HEK293 (cell line): ENCODE results near the gene ZNF385D.

Source experiments
- CTCF ChIA-PET: fragments of 350-600 bp; formaldehyde crosslinking; extraction: SDS; loops from one replicate; lab custom pipeline; 2021; ENCODE audit warnings: antibody characterized with exemption; lab: Yijun Ruan, JAX
- POLR2A ChIA-PET: fragments of 300-600 bp; formaldehyde crosslinking; extraction: SDS; loops from one replicate; lab custom pipeline; 2020; ENCODE audit warnings: antibody characterized with exemption, inconsistent platforms; lab: Yijun Ruan, JAX
- H3K27ac ChIP-seq: fragments of 200-500 bp; sonication (Bioruptor generic); 2 replicates; pipeline ENCODE4 v1.5.1; 2014; ENCODE audit warnings: low read depth, low read length, control low read depth, inconsistent platforms; ENCODE audit errors: extremely low read depth
- H3K36me3 ChIP-seq, 2 experiments: fragments of 200-500 bp in 1 of 2; sonication (Bioruptor generic) in 1 of 2; 1 replicate in 1 of 2; 2 replicates in 1 of 2; pipeline ENCODE4 v1.5.1; 2014 to 2017; ENCODE audit warnings: inconsistent platforms in 2 of 2, low read length in 2 of 2; ENCODE audit not compliant: control insufficient read depth in 2 of 2, insufficient read depth in 1 of 2
- H3K4me1 ChIP-seq: fragments of 200-500 bp; sonication (Bioruptor generic); 2 replicates; pipeline ENCODE4 v1.5.1; 2014; ENCODE audit warnings: mild to moderate bottlenecking, low read length, inconsistent platforms; ENCODE audit not compliant: control insufficient read depth, insufficient read depth
- H3K4me3 ChIP-seq: 2 replicates; pipeline ENCODE4 v1.5.1; 2011; ENCODE audit warnings: low read depth, mild to moderate bottlenecking, control low read depth, low read length, moderate library complexity
- H3K9me3 ChIP-seq: fragments of 200-500 bp; sonication (Bioruptor generic); 2 replicates; pipeline ENCODE4 v1.5.1; 2014; ENCODE audit warnings: low read depth, low read length, inconsistent platforms; ENCODE audit not compliant: control insufficient read depth, insufficient read depth
- RBAK ChIP-seq: fragments of 450-650 bp; formaldehyde crosslinking; IDR thresholded peaks from 2 replicates; pipeline ENCODE4 v1.5.1; 2016; ENCODE audit warnings: missing biosample characterization, missing genetic modification characterization
- REPIN1 ChIP-seq: fragments of 450-650 bp; formaldehyde crosslinking; IDR thresholded peaks from 2 replicates; pipeline ENCODE4 v1.5.1; 2017; ENCODE audit warnings: missing biosample characterization, missing genetic modification characterization, low read depth
- SCRT2 ChIP-seq: fragments of 450-650 bp; formaldehyde crosslinking; IDR thresholded peaks from 2 replicates; pipeline ENCODE4 v1.5.1; 2016; ENCODE audit warnings: missing biosample characterization, missing genetic modification characterization
- WT1 ChIP-seq: fragments of 450-650 bp; formaldehyde crosslinking; IDR thresholded peaks from 2 replicates; pipeline ENCODE4 v1.5.1; 2016; ENCODE audit warnings: missing biosample characterization, missing genetic modification characterization
- ZBTB20 ChIP-seq: fragments of 450-650 bp; formaldehyde crosslinking; IDR thresholded peaks from 2 replicates; pipeline ENCODE4 v1.5.1; 2016; ENCODE audit warnings: missing biosample characterization, missing genetic modification characterization
- ZBTB7A ChIP-seq: fragments of 450-650 bp; formaldehyde crosslinking; IDR thresholded peaks from 2 replicates; pipeline ENCODE4 v1.5.1; 2016; ENCODE audit warnings: low read depth, missing biosample characterization, missing genetic modification characterization
- ZNF112 ChIP-seq: fragments of 450-650 bp; formaldehyde crosslinking; IDR thresholded peaks from 2 replicates; pipeline ENCODE4 v1.5.0; 2017; ENCODE audit warnings: missing biosample characterization, missing genetic modification characterization
- ZNF138 ChIP-seq: fragments of 450-650 bp; formaldehyde crosslinking; IDR thresholded peaks from 2 replicates; pipeline ENCODE4 v1.5.1; 2016; ENCODE audit warnings: missing biosample characterization, missing genetic modification characterization, borderline replicate concordance
- ZNF24 ChIP-seq: fragments of 450-650 bp; formaldehyde crosslinking; IDR thresholded peaks from 2 replicates; pipeline ENCODE4 v1.5.1; 2016; ENCODE audit warnings: missing biosample characterization, missing genetic modification characterization
- ZNF311 ChIP-seq: fragments of 450-650 bp; formaldehyde crosslinking; IDR thresholded peaks from 2 replicates; pipeline ENCODE4 v1.5.1; 2017; ENCODE audit warnings: missing biosample characterization, missing genetic modification characterization, borderline replicate concordance
- ZNF416 ChIP-seq: fragments of 450-650 bp; formaldehyde crosslinking; IDR thresholded peaks from 2 replicates; pipeline ENCODE4 v1.5.1; 2016; ENCODE audit warnings: missing biosample characterization, missing genetic modification characterization
- ZNF426 ChIP-seq: fragments of 450-650 bp; formaldehyde crosslinking; IDR thresholded peaks from 2 replicates; pipeline ENCODE4 v1.5.1; 2017; ENCODE audit warnings: missing biosample characterization, missing genetic modification characterization, mild to moderate bottlenecking, inconsistent platforms, moderate library complexity
- ZNF510 ChIP-seq: fragments of 450-650 bp; formaldehyde crosslinking; IDR thresholded peaks from 2 replicates; pipeline ENCODE4 v1.5.1; 2018; ENCODE audit warnings: mild to moderate bottlenecking, missing genetic modification characterization, missing biosample characterization; ENCODE audit not compliant: insufficient replicate concordance
- ZNF571 ChIP-seq: fragments of 450-650 bp; formaldehyde crosslinking; IDR thresholded peaks from 2 replicates; pipeline ENCODE4 v1.5.0; 2017; ENCODE audit warnings: missing biosample characterization, missing genetic modification characterization
- ZNF610 ChIP-seq: fragments of 450-650 bp; formaldehyde crosslinking; IDR thresholded peaks from 2 replicates; pipeline ENCODE4 v1.5.1; 2016; ENCODE audit warnings: missing biosample characterization, missing genetic modification characterization, borderline replicate concordance
- ZNF623 ChIP-seq: fragments of 450-650 bp; formaldehyde crosslinking; IDR thresholded peaks from 2 replicates; pipeline ENCODE4 v1.5.1; 2016; ENCODE audit warnings: missing biosample characterization, missing genetic modification characterization
- ZNF626 ChIP-seq: fragments of 450-650 bp; sonication (Bioruptor Pico); formaldehyde crosslinking; IDR thresholded peaks from 2 replicates; pipeline ENCODE4 v1.5.1; 2018; ENCODE audit warnings: missing biosample characterization, missing genetic modification characterization, inconsistent platforms
- TF ChIP-seq, protein P1 (sequence below): fragments of 450-650 bp; formaldehyde crosslinking; IDR thresholded peaks from 2 replicates; pipeline ENCODE4 v1.5.1; 2016; ENCODE audit warnings: missing biosample characterization, missing genetic modification characterization, borderline replicate concordance
- TF ChIP-seq, protein P2 (sequence below): fragments of 450-650 bp; formaldehyde crosslinking; IDR thresholded peaks from 2 replicates; pipeline ENCODE4 v1.5.1; 2016; ENCODE audit warnings: missing biosample characterization, missing genetic modification characterization
- TF ChIP-seq, protein P3 (sequence below): fragments of 450-650 bp; formaldehyde crosslinking; IDR thresholded peaks from 2 replicates; pipeline ENCODE4 v1.5.1; 2017; ENCODE audit warnings: missing biosample characterization, missing genetic modification characterization
- TF ChIP-seq, protein P4 (sequence below): fragments of 450-650 bp; formaldehyde crosslinking; IDR thresholded peaks from 2 replicates; pipeline ENCODE4 v1.5.1; 2017; ENCODE audit warnings: missing biosample characterization, missing genetic modification characterization
- TF ChIP-seq, protein P5 (sequence below): fragments of 450-650 bp; formaldehyde crosslinking; IDR thresholded peaks from 2 replicates; pipeline ENCODE4 v1.5.1; 2017; ENCODE audit warnings: missing biosample characterization, missing genetic modification characterization

ZNF385D gene

GRCh38 chr3:21649519-21649918 is 101.5 kb downstream of the ZNF385D start (continued):
- TF ChIP-seq, protein P1, sequence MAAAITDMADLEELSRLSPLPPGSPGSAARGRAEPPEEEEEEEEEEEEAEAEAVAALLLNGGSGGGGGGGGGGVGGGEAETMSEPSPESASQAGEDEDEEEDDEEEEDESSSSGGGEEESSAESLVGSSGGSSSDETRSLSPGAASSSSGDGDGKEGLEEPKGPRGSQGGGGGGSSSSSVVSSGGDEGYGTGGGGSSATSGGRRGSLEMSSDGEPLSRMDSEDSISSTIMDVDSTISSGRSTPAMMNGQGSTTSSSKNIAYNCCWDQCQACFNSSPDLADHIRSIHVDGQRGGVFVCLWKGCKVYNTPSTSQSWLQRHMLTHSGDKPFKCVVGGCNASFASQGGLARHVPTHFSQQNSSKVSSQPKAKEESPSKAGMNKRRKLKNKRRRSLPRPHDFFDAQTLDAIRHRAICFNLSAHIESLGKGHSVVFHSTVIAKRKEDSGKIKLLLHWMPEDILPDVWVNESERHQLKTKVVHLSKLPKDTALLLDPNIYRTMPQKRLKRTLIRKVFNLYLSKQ (tag by site-specific recombination) = no peak
- TF ChIP-seq ZNF426 (no peak), ZNF626 (tag by site-specific recombination) (no peak)
- TF ChIP-seq, all 188 proteins: peak for 0

- TF ChIP-seq ZNF24 = no peak
- no peak for TF ChIP-seq ZNF571 (tag by site-specific recombination)
- no peak for TF ChIP-seq ZNF510 (tag by site-specific recombination)
- TF ChIP-seq ZNF610 (tag by site-specific recombination) = no peak
- no peak for TF ChIP-seq ZNF416 (tag by site-specific recombination)
- no peak for TF ChIP-seq ZNF623 (tag by site-specific recombination)
- TF ChIP-seq WT1 = no peak
- no peak for TF ChIP-seq SCRT2 (tag by site-specific recombination)
- H3K4me3 ChIP-seq = no peak overlapping the region
- H3K36me3 ChIP-seq = no peaks in the 10 kb centered on the region
- no peaks in the 10 kb centered on the region for H3K9me3 ChIP-seq
- ChIA-PET CTCF (no interaction called here), POLR2A (no interaction called here)
- H3K4me1 ChIP-seq = no peaks in the 10 kb centered on the region
- no peak overlapping the region for H3K27ac ChIP-seq
These were observed 103.0 kb downstream of the ZNF385D start for GRCh38 chr3:21647961-21648360.

GRCh38 chr3:21645121-21645897 is 105.7 kb downstream of the ZNF385D start:
- POLR2A ChIA-PET = no interaction called here
- H3K4me3 ChIP-seq = no peak overlapping the region
- CTCF ChIA-PET = interaction anchor here (0.6 kb wide), 1 partner anchor 1280 kb away, joined by 3 read pairs; no protein-coding TSS in a partner anchor
- H3K27ac ChIP-seq = no peak overlapping the region
- no peaks in the 10 kb centered on the region for H3K36me3 ChIP-seq
- no peaks in the 10 kb centered on the region for H3K9me3 ChIP-seq
- H3K4me1 ChIP-seq = no peaks in the 10 kb centered on the region
- TF ChIP-seq ZNF112 (tag by site-specific recombination) (no peak), ZBTB20 (tag by site-specific recombination) (no peak), ZNF311 (tag by site-specific recombination) (no peak), REPIN1 (tag by site-specific recombination) (no peak), ZBTB7A (no peak), ZNF138 (tag by site-specific recombination) (no peak), RBAK (tag by site-specific recombination) (no peak)
- TF ChIP-seq, protein P2, sequence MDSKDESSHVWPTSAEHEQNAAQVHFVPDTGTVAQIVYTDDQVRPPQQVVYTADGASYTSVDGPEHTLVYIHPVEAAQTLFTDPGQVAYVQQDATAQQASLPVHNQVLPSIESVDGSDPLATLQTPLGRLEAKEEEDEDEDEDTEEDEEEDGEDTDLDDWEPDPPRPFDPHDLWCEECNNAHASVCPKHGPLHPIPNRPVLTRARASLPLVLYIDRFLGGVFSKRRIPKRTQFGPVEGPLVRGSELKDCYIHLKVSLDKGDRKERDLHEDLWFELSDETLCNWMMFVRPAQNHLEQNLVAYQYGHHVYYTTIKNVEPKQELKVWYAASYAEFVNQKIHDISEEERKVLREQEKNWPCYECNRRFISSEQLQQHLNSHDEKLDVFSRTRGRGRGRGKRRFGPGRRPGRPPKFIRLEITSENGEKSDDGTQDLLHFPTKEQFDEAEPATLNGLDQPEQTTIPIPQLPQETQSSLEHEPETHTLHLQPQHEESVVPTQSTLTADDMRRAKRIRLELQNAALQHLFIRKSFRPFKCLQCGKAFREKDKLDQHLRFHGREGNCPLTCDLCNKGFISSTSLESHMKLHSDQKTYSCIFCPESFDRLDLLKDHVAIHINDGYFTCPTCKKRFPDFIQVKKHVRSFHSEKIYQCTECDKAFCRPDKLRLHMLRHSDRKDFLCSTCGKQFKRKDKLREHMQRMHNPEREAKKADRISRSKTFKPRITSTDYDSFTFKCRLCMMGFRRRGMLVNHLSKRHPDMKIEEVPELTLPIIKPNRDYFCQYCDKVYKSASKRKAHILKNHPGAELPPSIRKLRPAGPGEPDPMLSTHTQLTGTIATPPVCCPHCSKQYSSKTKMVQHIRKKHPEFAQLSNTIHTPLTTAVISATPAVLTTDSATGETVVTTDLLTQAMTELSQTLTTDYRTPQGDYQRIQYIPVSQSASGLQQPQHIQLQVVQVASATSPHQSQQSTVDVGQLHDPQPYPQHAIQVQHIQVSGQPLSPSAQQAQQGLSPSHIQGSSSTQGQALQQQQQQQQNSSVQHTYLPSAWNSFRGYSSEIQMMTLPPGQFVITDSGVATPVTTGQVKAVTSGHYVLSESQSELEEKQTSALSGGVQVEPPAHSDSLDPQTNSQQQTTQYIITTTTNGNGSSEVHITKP (tag by site-specific recombination) = no peak
- TF ChIP-seq, protein P3, sequence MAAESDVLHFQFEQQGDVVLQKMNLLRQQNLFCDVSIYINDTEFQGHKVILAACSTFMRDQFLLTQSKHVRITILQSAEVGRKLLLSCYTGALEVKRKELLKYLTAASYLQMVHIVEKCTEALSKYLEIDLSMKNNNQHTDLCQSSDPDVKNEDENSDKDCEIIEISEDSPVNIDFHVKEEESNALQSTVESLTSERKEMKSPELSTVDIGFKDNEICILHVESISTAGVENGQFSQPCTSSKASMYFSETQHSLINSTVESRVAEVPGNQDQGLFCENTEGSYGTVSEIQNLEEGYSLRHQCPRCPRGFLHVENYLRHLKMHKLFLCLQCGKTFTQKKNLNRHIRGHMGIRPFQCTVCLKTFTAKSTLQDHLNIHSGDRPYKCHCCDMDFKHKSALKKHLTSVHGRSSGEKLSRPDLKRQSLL (tag by site-specific recombination) = no peak
- TF ChIP-seq, protein P4, sequence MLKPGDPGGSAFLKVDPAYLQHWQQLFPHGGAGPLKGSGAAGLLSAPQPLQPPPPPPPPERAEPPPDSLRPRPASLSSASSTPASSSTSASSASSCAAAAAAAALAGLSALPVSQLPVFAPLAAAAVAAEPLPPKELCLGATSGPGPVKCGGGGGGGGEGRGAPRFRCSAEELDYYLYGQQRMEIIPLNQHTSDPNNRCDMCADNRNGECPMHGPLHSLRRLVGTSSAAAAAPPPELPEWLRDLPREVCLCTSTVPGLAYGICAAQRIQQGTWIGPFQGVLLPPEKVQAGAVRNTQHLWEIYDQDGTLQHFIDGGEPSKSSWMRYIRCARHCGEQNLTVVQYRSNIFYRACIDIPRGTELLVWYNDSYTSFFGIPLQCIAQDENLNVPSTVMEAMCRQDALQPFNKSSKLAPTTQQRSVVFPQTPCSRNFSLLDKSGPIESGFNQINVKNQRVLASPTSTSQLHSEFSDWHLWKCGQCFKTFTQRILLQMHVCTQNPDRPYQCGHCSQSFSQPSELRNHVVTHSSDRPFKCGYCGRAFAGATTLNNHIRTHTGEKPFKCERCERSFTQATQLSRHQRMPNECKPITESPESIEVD (tag by site-specific recombination) = no peak
- TF ChIP-seq, protein P5, sequence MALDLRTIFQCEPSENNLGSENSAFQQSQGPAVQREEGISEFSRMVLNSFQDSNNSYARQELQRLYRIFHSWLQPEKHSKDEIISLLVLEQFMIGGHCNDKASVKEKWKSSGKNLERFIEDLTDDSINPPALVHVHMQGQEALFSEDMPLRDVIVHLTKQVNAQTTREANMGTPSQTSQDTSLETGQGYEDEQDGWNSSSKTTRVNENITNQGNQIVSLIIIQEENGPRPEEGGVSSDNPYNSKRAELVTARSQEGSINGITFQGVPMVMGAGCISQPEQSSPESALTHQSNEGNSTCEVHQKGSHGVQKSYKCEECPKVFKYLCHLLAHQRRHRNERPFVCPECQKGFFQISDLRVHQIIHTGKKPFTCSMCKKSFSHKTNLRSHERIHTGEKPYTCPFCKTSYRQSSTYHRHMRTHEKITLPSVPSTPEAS = no peak
